H9 (cell line): Measurements from ENCODE around the gene MTCP1. TPM values are rescaled to one million over a fixed set of nuclear protein-coding genes. Genes with fewer than 3 reads are reported as not detected.

Experiments
- DNase-seq: peaks from one replicate; pipeline ENCODE4 v3.0.0-alpha.2; 2017
- H2AFZ ChIP-seq: one replicate; pipeline ENCODE4 v1.6.1; 2013; ENCODE audit warnings: mild to moderate bottlenecking, low read length, control low read depth, moderate library complexity
- H2AK5ac ChIP-seq: 2 replicates; pipeline ENCODE4 v1.6.1; 2013; ENCODE audit warnings: low read length, control low read depth, mixed read lengths; ENCODE audit not compliant: insufficient read length
- H2BK120ac ChIP-seq: one replicate; pipeline ENCODE4 v1.6.1; 2013; ENCODE audit warnings: low read depth, mild to moderate bottlenecking, low read length, control low read depth, inconsistent platforms; ENCODE audit not compliant: poor library complexity, severe bottlenecking
- H2BK12ac ChIP-seq: 2 replicates; pipeline ENCODE4 v1.6.1; 2013; ENCODE audit warnings: low read length, control low read depth, mixed read lengths, low read depth; ENCODE audit not compliant: insufficient read length
- H2BK15ac ChIP-seq: 2 replicates; pipeline ENCODE4 v1.6.1; 2013; ENCODE audit warnings: low read depth, low read length, control low read depth
- H2BK20ac ChIP-seq: one replicate; pipeline ENCODE4 v1.6.1; 2013; ENCODE audit warnings: low read depth, mild to moderate bottlenecking, low read length, control low read depth, inconsistent platforms; ENCODE audit not compliant: poor library complexity, severe bottlenecking
- H2BK5ac ChIP-seq: 2 replicates; pipeline ENCODE4 v1.6.1; 2013; ENCODE audit warnings: low read length, control low read depth, mixed read lengths; ENCODE audit not compliant: insufficient read length
- H3K14ac ChIP-seq: 2 replicates; pipeline ENCODE4 v1.6.1; 2013; ENCODE audit warnings: low read length, control low read depth; ENCODE audit not compliant: insufficient read depth
- H3K18ac ChIP-seq: 2 replicates; pipeline ENCODE4 v1.6.1; 2013; ENCODE audit warnings: low read depth, mild to moderate bottlenecking, mixed read lengths, low read length, control low read depth; ENCODE audit not compliant: insufficient read length
- H3K23ac ChIP-seq: 2 replicates; pipeline ENCODE4 v1.6.1; 2013; ENCODE audit warnings: low read length, control low read depth, mixed read lengths, low read depth; ENCODE audit not compliant: insufficient read length
- H3K23me2 ChIP-seq: 2 replicates; pipeline ENCODE4 v1.6.1; 2013; ENCODE audit warnings: low read depth, mild to moderate bottlenecking, mixed read lengths, low read length, control low read depth; ENCODE audit not compliant: insufficient read length, poor library complexity, severe bottlenecking
- H3K27ac ChIP-seq: 2 replicates; pipeline ENCODE4 v1.5.1; 2013; ENCODE audit warnings: low read length, control low read depth, mixed read lengths, low read depth; ENCODE audit not compliant: insufficient read length
- H3K27me3 ChIP-seq: 2 replicates; pipeline ENCODE4 v1.6.1; 2013; ENCODE audit warnings: low read length, control low read depth, inconsistent platforms; ENCODE audit not compliant: insufficient read depth
- H3K4ac ChIP-seq: 2 replicates; pipeline ENCODE4 v1.6.1; 2013; ENCODE audit warnings: low read depth, mild to moderate bottlenecking, control low read depth, inconsistent platforms, low read length, moderate library complexity
- H3K4me1 ChIP-seq: 2 replicates; pipeline ENCODE4 v1.6.1; 2013; ENCODE audit warnings: low read length, control low read depth, inconsistent platforms; ENCODE audit not compliant: insufficient read depth
- H3K4me2 ChIP-seq: 2 replicates; pipeline ENCODE4 v1.6.1; 2013; ENCODE audit warnings: low read length, control low read depth, mixed read lengths; ENCODE audit not compliant: insufficient read length, insufficient read depth
- H3K56ac ChIP-seq: 2 replicates; pipeline ENCODE4 v1.6.1; 2013; ENCODE audit warnings: low read depth, mild to moderate bottlenecking, mixed read lengths, low read length, control low read depth; ENCODE audit not compliant: insufficient read length
- H3K79me1 ChIP-seq: 2 replicates; pipeline ENCODE4 v1.6.1; 2013; ENCODE audit warnings: low read depth, mild to moderate bottlenecking, moderate library complexity, low read length, control low read depth, inconsistent platforms; ENCODE audit not compliant: insufficient read depth, poor library complexity, severe bottlenecking
- H3K79me2 ChIP-seq: 2 replicates; pipeline ENCODE4 v1.6.1; 2013; ENCODE audit warnings: low read length, control low read depth, inconsistent platforms; ENCODE audit not compliant: insufficient read depth
- H3K9ac ChIP-seq: 2 replicates; pipeline ENCODE4 v1.6.1; 2013; ENCODE audit warnings: low read length, control low read depth, mixed read lengths; ENCODE audit not compliant: insufficient read length; ENCODE audit errors: extremely low read depth
- H3K9me3 ChIP-seq: one replicate; pipeline ENCODE4 v1.6.1; 2013; ENCODE audit warnings: low read depth, low read length, inconsistent platforms; ENCODE audit not compliant: control insufficient read depth
- H3T11ph ChIP-seq: one replicate; pipeline ENCODE4 v1.6.1; 2013; ENCODE audit warnings: mild to moderate bottlenecking, low read length, control low read depth, inconsistent platforms
- H4K20me1 ChIP-seq: one replicate; pipeline ENCODE4 v1.6.1; 2013; ENCODE audit not compliant: control insufficient read depth, insufficient read length, insufficient read depth
- H4K5ac ChIP-seq: 2 replicates; pipeline ENCODE4 v1.6.1; 2013; ENCODE audit warnings: low read depth, mild to moderate bottlenecking, mixed read lengths, low read length, control low read depth; ENCODE audit not compliant: insufficient read length
- H4K8ac ChIP-seq: replicated peaks from 2 replicates; pipeline ENCODE4 v1.6.1; 2013; ENCODE audit warnings: low read length, control low read depth, mixed read lengths, low read depth; ENCODE audit not compliant: insufficient read length
- H4K91ac ChIP-seq: 2 replicates; pipeline ENCODE4 v1.6.1; 2013; ENCODE audit warnings: low read depth, mild to moderate bottlenecking, moderate library complexity, mixed read lengths, low read length, control low read depth; ENCODE audit not compliant: insufficient read length
- H3K27ac Mint-ChIP-seq, 3 experiments: 2 replicates in 2 of 3; 3 replicates in 1 of 3; pipeline ENCODE4 v1.8.0; 2020 to 2021; ENCODE audit warnings: mixed read lengths in 3 of 3, mild to moderate bottlenecking in 1 of 3, moderate library complexity in 1 of 3
- H3K27me3 Mint-ChIP-seq: 2 replicates; pipeline ENCODE4 v1.8.0; 2021; ENCODE audit warnings: low read depth, mild to moderate bottlenecking, moderate library complexity, mixed read lengths
- H3K36me3 Mint-ChIP-seq, 3 experiments: 2 replicates in 2 of 3; 3 replicates in 1 of 3; pipeline ENCODE4 v1.8.0; 2020 to 2021; ENCODE audit warnings: low read depth in 3 of 3, mixed read lengths in 3 of 3; ENCODE audit not compliant: insufficient read depth in 1 of 3
- H3K4me1 Mint-ChIP-seq, 2 experiments: 2 replicates each; pipeline ENCODE4 v1.8.0; 2020; ENCODE audit warnings: mixed read lengths in 2 of 2
- H3K4me3 Mint-ChIP-seq, 2 experiments: 2 replicates in 1 of 2; 3 replicates in 1 of 2; pipeline ENCODE4 v1.8.0; 2020 to 2021; ENCODE audit warnings: mild to moderate bottlenecking in 2 of 2, mixed read lengths in 2 of 2, moderate library complexity in 1 of 2
- H3K9me3 Mint-ChIP-seq, 2 experiments: 2 replicates in 1 of 2; 3 replicates in 1 of 2; pipeline ENCODE4 v1.8.0; 2020; ENCODE audit warnings: mild to moderate bottlenecking in 2 of 2, mixed read lengths in 2 of 2, moderate library complexity in 1 of 2
- CTCF ChIP-seq: fragments of 200-600 bp; sonication (generic); conservative IDR thresholded peaks from 3 replicates; pipeline ENCODE4 v1.8.0; 2021; ENCODE audit warnings: antibody characterized with exemption, mild to moderate bottlenecking
- WGBS: extraction: QIAGEN DNeasy Blood & Tissue Kit; methylation state at CpG from one replicate; pipeline ENCODE4 v1.1.7; 2013; ENCODE audit warnings: missing lambda C conversion rate, low lambda C conversion rate, mixed read lengths; ENCODE audit not compliant: insufficient read length; ENCODE audit errors: extremely low coverage; 5-methylcytosine and 5-hydroxymethylcytosine counted together
- total RNA-seq: library from RNA; stranded (reverse); gene quantifications from 2 replicates; pipeline ENCODE4 v1.2.1, GENCODE V29; 2021

The MTCP1 gene
- total RNA-seq, 1 experiment from 2014 or later, result 21.4 TPM

GRCh38 chrX:155115174-155115819 is 44.4 kb upstream of the MTCP1 start:
- no peak overlapping the region for H2BK5ac ChIP-seq
- no peak overlapping the region for H3K27ac ChIP-seq
- H3K79me1 ChIP-seq, result no peaks in the 10 kb centered on the region
- no peak for TF ChIP-seq CTCF
- no peak overlapping the region for H3K56ac ChIP-seq
- H3K9ac ChIP-seq, result no peak overlapping the region
- H4K5ac ChIP-seq, result no peak overlapping the region
- no peak overlapping the region for H3T11ph ChIP-seq
- peaks cover 11 to 48% (median 23%) of the 10 kb centered on the region in 3 experiments for H3K36me3 Mint-ChIP-seq
- no peak overlapping the region for H4K91ac ChIP-seq
- no peak overlapping the region for H2BK120ac ChIP-seq
- H3K27me3 ChIP-seq, result no peaks in the 10 kb centered on the region
- no peak overlapping the region for H3K4me3 Mint-ChIP-seq
- H3K14ac ChIP-seq, result no peak overlapping the region
- no peak overlapping the region for H4K8ac ChIP-seq
- no peaks in the 10 kb centered on the region for H3K27me3 Mint-ChIP-seq
- H3K27ac Mint-ChIP-seq, result no peak overlapping the region
- no peak overlapping the region for H3K23ac ChIP-seq
- H3K23me2 ChIP-seq, result no peaks in the 10 kb centered on the region
- peaks cover 29% of the 10 kb centered on the region for H3K9me3 ChIP-seq
- H3K4me1 Mint-ChIP-seq, result no peaks in the 10 kb centered on the region
- no peak overlapping the region for H2AK5ac ChIP-seq
- DNase-seq, result no peak
- no peaks in the 10 kb centered on the region for H4K20me1 ChIP-seq
- H2BK20ac ChIP-seq, result no peak overlapping the region
- H3K9me3 Mint-ChIP-seq, result peaks cover 69 to 74% of the 10 kb centered on the region in 2 experiments
- H3K4me1 ChIP-seq, result no peaks in the 10 kb centered on the region
- WGBS, result no CpG with 5 or more reads among the region's 1 CpG
- H3K18ac ChIP-seq, result no peak overlapping the region
- H3K4ac ChIP-seq, result no peak overlapping the region
- H2BK12ac ChIP-seq, result no peak overlapping the region
- no peak overlapping the region for H2AFZ ChIP-seq
- H2BK15ac ChIP-seq, result no peak overlapping the region
- no peak overlapping the region for H3K4me2 ChIP-seq
- no peaks in the 10 kb centered on the region for H3K79me2 ChIP-seq
